Left cardiac atrium (tissue), 4 donors: Measurements from ENCODE around the gene DNAH6. TPM values are rescaled to one million over a fixed set of nuclear protein-coding genes. Genes with fewer than 3 reads are reported as not detected.
A peak's percentile ranks its signal among the peaks of the same experiment; 100 is the strongest.

Experiments used
- ATAC-seq, 2 donors: fragments of 200-7000 bp; cut with Tn5 transposase; one replicate each; pipeline ENCODE4 v1.9.1; 2020; ENCODE audit warnings: mild to moderate bottlenecking in 2 of 2, moderate library complexity in 2 of 2
- DNase-seq: peaks from one replicate; pipeline ENCODE4 v3.0.0-alpha.2; 2020
- intact Hi-C, 2 donors: fragments of 100-400 bp; cut with DNase I; formaldehyde crosslinking; loops; one replicate each; pipeline versions ENCODE4 v1.14.1 to v1.15.1; 2022 to 2023
- total RNA-seq, 2 donors: library from RNA; stranded (reverse); fragmentation: NEBNext Ultra II Directional; extraction: Animal tissue kit (Norgen Biotek cat#: 25700); gene quantifications; one replicate each; pipeline ENCODE4 v1.2.1, GENCODE V29; 2021
- donor health status: DM: no; HTN: yes; CAD: no.
- donor health status: DM: no; HTN: yes; CAD: no; lungs with severe emphysema.
- donor health status: DM: yes; HTN: yes; CAD: no.
- donor health status: Dilated cardiomyopathy.

Gene DNAH6
- total RNA-seq, 2 donors from 2014 or later: 0.16 to 0.38 TPM

- intact Hi-C loops: no loop called here
- DNase-seq: no peak
- ATAC-seq: no peak
Observed at GRCh38 chr2:84559838-84560237, 43.5 kb downstream of the DNAH6 start.

GRCh38 chr2:84579661-84580060 is 63.4 kb downstream of the DNAH6 start:
- DNase-seq: no peak
- ATAC-seq: no peak
- intact Hi-C loops: no loop called here

- intact Hi-C loops: no loop called here
- ATAC-seq (no peak), DNase-seq (no peak)
Observed at GRCh38 chr2:84603911-84604310, 87.6 kb downstream of the DNAH6 start.

DNA sequence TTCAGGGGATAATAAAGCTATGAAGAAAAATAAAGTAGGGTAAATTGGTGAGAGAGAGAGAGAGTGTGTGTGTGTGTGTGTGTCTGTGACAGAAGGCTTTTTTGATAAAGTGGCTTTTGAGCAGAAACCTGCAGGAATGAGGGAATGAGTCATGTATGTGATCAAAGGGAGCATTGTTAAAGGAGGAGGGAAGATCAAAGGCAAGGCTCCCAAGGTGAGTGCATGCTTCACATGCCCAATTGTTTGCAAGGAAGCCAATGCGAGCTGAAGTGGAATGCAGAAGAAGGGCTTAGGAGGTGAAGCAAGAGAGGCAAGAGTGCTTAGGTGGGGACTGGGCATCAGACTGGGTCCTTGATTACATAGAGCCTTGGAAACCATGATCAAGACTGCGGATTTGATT is 96.8 kb downstream of the DNAH6 start:
- no peak for ATAC-seq
- intact Hi-C loops: no loop called here
- no peak for DNase-seq

DNA sequence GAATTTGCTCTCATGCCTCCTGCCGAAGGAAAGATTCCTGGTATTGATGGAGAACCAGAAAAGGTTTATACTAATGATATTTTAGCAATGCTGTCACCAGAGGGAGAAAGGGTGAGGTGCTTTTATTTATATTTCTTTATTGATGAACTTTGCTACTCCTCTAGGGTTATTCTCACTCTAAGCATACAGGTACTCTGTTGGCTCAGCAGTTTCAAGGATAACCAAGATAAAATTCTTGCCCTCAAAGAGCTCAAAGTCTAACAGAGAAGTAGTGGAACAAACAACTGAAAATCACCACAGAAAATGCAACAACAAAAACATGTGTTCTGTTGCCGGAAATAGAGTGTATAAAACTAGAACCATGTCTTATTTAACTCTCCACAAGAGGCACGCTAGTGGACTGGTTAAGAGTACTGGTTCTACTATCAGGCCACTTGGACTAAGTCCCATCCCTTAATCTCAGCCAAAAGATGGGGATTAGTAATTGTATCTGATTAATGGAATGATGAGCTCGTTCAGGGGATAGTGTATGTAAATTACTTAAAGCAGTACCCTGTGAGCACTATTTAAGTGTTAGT is 103.6 kb downstream of the DNAH6 start:
- DNase-seq (no peak), ATAC-seq (no peak)
- intact Hi-C loops: no loop called here

DNA sequence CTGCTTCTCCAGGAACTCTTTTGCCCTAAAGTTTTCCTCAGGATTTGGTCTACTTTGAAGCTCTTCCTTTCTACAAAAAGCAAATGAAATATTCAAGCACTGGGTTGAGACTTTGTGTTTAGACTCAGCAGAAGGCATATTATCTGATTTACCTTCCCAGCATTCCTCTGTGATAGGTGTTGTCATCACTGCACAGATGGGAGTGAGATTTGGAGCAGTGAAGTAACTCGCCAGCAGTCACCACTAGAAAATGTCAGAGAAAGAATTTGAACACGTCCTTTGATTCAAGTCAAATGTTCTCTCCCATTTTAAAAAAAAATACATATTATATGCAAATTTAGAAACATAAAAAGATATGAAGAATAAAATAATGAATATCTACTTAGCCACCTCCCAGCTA is 112.2 kb downstream of the DNAH6 start:
- intact Hi-C loops: no loop called here
- DNase-seq (no peak), ATAC-seq (no peak)

GRCh38 chr2:84629550-84629949 is 113.3 kb downstream of the DNAH6 start:
- ATAC-seq (no peak), DNase-seq (no peak)
- intact Hi-C loops: no loop called here

DNA sequence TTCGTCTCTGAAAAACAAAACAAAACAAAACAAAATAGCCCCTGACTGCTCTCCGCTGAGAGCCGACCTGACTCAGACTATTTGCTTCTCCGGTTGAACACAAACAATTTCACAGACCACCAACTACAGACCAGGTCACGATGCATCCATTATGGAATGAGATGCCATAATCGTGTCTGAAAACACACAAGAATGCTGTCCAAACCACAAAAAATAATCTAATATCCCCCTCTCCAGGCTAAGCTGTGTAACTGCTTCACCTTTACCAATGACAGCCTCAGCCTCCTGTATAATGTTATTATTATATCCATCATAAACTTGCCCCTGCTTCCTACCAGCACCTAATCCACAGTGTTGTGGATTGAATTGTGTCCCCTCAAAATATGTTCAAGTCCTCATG is 114.7 kb downstream of the DNAH6 start:
- DNase-seq: no peak
- ATAC-seq: peak; percentile 47 to 51
- intact Hi-C loops: no loop called here

DNA sequence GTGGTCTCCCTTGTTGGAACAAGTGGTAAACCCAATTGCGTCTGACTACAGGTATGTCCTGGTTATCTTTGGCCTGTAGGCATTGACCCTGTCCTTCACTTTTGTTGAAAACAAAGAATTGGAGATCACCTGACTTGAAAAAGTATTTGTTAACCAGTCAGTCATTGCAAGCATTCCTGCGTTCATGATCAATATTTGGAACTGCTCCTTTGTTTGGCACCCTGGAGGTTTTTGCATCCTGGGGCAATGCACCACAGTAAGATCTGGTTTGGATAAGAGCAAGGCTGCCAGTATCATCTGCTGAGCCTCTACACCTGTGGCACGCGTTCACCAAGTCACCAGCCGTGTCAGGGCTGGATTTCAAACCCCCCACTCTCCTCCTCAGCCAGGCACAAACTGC is 115.7 kb downstream of the DNAH6 start:
- intact Hi-C loops: loop anchor here in 1 of 2 donors (2.0 kb wide), 1 partner anchor 137 kb away; no protein-coding TSS in a partner anchor
- ATAC-seq: no peak
- no peak for DNase-seq

DNA sequence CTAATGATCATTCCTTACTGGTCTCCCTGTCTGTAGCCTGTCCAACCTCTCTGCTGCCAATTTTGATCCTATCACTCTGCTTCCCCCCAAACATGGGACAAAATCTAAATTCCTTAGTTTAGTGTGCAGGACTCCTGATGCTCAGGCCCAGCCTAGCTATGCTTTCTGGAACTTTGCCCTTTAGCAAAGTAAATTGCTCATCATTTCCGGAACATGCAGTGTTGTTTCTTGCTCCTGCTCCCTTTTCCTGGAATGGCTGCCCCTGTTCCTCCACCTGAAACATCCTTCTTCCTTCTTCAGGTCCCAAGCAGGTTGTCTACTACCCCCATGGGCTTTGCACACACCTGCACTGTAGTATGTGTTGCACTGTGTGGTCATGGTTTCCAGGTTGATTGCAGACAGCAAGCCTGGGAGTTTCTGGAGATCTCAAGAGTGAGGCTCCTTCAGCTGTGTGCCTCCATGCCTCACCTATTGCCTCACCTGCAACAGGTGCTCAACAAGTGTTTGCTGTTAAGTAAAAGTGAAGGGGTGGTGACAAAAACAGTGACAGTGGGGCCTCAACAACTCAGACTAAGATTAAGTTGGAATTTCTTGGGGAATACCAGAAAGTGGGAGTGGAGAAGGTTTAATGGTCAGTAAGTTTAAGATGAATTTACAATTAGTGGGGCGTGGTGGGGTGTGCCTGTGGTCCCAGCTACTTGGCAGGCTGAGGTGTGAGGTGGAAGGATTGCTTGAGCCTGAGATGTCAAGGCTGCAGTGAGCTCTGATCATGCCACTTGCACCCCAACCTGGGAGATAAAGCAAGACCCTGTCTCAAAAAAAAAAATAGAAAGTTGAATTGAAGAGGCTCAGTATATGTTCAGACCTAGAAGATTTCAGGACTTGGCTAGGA is 120.0 kb downstream of the DNAH6 start:
- intact Hi-C loops: no loop called here
- DNase-seq (no peak), ATAC-seq (no peak)

GRCh38 chr2:84639751-84640150 is 123.5 kb downstream of the DNAH6 start:
- no peak for ATAC-seq

DNA sequence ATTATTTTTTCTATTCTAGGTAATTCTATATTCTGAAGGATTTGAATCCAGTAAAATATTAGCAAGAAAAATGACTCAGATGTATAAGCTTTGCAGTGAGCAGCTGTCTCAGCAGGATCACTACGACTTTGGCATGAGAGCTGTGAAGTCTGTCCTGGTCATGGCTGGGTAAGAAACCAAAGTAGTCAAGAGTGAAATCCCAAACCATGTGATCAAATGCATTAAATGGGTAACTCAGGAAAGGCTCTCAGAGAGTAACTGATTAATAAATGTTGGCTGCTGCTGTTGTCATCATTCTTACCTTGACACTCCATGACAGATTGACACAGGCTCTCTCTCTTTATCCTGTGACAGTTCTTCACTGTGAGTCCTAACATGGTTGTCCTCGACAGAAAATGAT is 124.1 kb downstream of the DNAH6 start:
- intact Hi-C loops: no loop called here
- DNase-seq (no peak), ATAC-seq (no peak)

More at GRCh38 chr2:84639751-84640150, 123.5 kb downstream of the DNAH6 start:
- intact Hi-C loops: no loop called here
- DNase-seq: no peak

- ATAC-seq (no peak), DNase-seq (no peak)
- intact Hi-C loops: no loop called here
Observed at GRCh38 chr2:84641021-84641420, 124.7 kb downstream of the DNAH6 start.

DNA sequence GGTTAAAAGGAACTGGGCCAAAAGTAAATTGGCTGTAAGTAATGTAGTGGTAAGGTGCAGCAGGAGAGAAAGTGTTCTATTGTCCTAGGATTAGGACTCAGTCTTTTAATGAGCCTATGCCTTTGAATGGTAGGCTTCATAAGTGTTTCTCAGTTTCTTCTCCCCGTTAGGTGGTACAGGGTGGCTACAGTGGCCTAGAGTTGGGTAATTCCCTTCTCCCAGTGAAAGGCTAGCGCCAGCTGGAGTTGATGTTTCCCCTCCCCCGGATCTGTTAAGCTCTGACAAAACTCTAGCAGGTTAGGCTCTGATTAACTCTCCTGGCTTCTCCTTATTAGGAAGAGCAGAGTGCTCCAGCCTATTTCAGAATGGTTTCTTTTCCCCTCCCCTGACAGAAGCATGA is 127.7 kb downstream of the DNAH6 start:
- ATAC-seq (no peak), DNase-seq (no peak)
- intact Hi-C loops: no loop called here

- DNase-seq (no peak), ATAC-seq (no peak)
- intact Hi-C loops: no loop called here
Observed at GRCh38 chr2:84646514-84646913, 130.2 kb downstream of the DNAH6 start.

GRCh38 chr2:84647267-84647666 is 131.0 kb downstream of the DNAH6 start:
- intact Hi-C loops: no loop called here
- no peak for DNase-seq
- no peak for ATAC-seq

GRCh38 chr2:84649058-84649457 is 132.8 kb downstream of the DNAH6 start:
- ATAC-seq (no peak), DNase-seq (no peak)
- intact Hi-C loops: no loop called here

DNA sequence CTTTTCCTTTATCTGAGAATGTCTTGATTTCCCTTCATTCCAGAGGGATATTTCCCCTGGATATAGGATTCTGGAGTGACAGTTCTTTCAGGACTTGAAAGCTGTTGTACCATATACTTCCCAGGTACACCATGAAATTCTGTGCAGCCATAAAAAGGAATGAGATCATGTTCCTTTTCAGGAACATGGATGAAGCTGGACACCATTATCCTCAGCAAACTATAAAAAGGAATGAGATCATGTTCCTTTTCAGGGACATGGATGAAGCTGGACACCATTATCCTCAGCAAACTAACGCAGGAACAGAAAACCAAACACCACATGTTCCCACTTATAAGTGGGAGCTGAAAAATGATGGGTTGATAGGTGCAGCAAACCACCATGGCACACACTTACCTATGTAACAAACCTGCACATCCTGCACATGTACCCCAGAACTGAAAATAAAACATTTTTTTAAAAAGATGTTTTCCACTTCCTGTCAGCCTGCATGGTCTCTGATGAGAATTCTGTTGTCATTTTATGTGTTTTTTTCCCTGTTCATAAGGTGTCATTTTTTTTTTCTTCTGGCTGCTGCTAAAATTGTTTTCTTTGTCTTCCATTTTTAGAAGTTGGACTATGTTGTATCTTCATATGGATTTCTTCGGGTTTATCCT is 133.3 kb downstream of the DNAH6 start:
- intact Hi-C loops: no loop called here
- DNase-seq (no peak), ATAC-seq (peak in 1 of 2 donors; percentile 19)

GRCh38 chr2:84652431-84652830 is 136.1 kb downstream of the DNAH6 start:
- ATAC-seq: no peak
- DNase-seq: no peak
- intact Hi-C loops: no loop called here

DNA sequence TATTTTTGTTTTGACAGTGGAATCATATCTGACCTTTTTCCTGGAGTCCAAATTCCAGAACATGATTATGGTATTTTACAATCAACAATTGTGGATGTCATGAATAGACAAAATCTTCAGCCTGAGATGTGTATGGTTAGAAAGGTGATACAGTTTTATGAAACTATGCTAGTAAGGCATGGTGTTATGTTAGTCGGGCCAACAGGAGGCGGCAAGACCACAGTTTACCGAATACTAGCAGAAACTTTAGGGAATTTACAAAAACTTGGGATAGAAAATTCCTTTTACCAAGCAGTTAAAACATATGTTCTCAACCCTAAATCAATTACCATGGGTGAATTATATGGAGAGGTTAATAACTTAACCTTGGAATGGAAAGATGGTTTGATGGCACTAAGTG is 137.0 kb downstream of the DNAH6 start:
- no peak for ATAC-seq
- intact Hi-C loops: no loop called here
- DNase-seq: no peak
